Stimulated activated CD4-positive, alpha-beta T cell treated with anti-CD3 and anti-CD28 coated beads, Interleukin-2, amount 100 ng/mL, for 4 hours (primary cell): ENCODE results near the gene CTRB1.

Source experiments
- DNase-seq: peaks from one replicate; pipeline ENCODE4 v3.0.0-alpha.2; 2020; ENCODE audit warnings: low read depth

The CTRB1 gene

GRCh38 chr16:75218256-75219076 lies at the start of gene CTRB1:
TSS of gene CTRB1 (plus strand) at chr16:75218988. CDS start at chr16:75219008, 20 bp downstream.
- DNase-seq, result no peak

GRCh38 chr16:75169899-75170405 lies 48.8 kb upstream of the CTRB1 start:
- no peak for DNase-seq

- DNase-seq, result no peak
These were observed 46.2 kb upstream of the CTRB1 start for GRCh38 chr16:75172578-75172977.

GRCh38 chr16:75175074-75175473 lies 43.7 kb upstream of the CTRB1 start:
- DNase-seq, result no peak

GRCh38 chr16:75176926-75177325 lies 41.9 kb upstream of the CTRB1 start:
- no peak for DNase-seq

- no peak for DNase-seq
These were observed 39.6 kb upstream of the CTRB1 start for GRCh38 chr16:75179208-75179607.

DNA sequence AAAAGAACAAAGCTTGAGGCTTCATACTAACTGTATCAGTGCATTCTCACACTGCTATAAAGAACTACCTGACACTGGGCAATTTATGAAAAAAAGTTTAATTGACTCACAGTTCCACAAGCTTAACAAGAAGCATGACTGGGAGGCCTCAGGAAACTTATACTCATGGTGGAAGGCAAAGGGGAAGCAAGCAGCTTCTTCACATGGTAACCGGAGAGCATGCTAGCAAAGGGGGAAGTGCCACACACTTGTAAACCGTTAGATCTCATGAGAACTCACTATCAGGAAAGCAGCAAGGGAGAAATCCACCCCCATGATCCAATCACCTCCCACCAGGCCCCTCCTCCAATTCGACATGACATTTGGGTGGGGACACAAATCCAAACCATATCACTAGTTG lies 37.2 kb upstream of the CTRB1 start:
- DNase-seq, result no peak

- no peak for DNase-seq
These were observed 29.8 kb upstream of the CTRB1 start for GRCh38 chr16:75188832-75189477.

DNA sequence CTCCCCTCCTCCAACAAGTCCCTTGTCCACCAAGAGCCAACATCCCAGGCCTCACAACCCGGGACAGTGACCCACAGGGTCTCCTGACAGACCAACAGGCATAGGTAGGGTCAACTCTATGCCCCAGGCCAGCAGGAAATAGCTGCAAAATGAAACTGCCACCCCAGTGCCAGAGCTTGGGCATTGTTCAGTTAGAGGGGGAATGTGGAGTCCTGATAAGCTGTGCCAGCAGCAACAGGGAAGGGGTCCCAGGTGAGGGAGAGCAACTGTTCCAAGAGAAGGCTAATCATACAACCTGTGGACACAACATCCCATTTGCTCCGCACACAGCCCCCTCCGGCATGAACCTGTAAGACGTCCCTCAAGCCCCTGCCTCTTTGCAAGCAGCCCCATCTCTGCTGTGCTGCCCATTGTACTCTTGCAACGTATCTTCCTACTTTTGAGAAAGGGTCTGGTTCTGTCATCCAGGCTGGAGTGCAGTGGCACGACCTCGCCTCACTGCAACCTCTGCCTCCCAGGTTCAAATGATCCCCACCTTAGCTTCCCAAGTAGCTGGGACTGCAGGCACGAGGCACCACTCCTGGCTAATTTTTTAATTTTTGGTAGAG lies 29.0 kb upstream of the CTRB1 start:
- DNase-seq, result no peak

- no peak for DNase-seq
These were observed 26.1 kb upstream of the CTRB1 start for GRCh38 chr16:75192606-75193264.

DNA sequence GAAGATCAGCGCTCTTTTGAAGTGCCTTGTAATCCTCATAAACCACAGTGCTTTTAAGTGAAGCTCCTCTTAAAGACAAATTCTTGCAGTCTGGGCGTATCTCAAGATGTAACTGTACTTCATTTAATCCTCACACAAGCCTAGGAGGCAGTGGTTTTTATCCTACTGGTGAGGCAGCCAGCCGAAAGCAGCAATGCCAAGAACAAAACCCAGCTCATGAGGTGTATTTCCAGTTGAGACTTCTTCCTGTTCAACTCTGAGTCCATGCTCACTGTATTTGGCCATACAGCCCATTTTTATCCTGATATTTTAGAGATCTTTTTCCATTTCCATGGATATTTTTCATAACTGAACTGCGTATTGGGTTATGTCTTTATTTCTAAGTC lies 25.5 kb upstream of the CTRB1 start:
- DNase-seq, result no peak

DNA sequence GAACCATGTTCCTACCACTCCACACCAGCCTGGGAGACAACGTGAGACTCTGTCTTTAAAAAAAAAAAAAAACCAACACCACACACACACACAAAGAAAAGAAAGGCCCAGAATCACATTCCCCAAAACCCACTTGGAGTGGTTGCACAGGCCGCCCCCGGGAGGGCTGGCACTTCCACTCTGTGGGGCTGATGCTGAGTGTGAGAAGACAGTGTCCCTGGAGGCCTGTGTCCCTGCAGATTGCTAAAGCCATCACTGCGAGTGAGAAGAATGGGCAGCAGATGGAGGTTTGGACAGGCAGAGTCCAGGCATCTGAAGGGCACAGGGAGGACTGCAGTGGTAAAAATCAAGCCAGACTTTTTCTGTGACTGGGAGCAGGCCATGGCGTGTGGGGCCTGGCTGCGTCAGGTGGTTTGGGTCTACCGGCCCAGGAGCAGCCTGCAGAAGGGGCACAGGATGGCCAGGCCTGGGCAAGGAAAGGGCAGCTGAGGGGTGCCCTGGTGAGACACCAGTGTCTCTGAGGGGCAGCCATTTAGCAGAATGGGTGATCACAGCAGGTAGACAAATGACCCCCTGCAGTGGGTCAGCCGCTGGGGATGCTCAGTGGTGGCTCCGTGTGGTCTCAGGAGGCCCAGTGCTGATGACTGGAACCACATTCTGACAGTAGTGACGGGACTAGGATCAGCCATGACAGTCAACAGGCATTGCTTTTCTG lies 24.9 kb upstream of the CTRB1 start:
- no peak for DNase-seq

DNA sequence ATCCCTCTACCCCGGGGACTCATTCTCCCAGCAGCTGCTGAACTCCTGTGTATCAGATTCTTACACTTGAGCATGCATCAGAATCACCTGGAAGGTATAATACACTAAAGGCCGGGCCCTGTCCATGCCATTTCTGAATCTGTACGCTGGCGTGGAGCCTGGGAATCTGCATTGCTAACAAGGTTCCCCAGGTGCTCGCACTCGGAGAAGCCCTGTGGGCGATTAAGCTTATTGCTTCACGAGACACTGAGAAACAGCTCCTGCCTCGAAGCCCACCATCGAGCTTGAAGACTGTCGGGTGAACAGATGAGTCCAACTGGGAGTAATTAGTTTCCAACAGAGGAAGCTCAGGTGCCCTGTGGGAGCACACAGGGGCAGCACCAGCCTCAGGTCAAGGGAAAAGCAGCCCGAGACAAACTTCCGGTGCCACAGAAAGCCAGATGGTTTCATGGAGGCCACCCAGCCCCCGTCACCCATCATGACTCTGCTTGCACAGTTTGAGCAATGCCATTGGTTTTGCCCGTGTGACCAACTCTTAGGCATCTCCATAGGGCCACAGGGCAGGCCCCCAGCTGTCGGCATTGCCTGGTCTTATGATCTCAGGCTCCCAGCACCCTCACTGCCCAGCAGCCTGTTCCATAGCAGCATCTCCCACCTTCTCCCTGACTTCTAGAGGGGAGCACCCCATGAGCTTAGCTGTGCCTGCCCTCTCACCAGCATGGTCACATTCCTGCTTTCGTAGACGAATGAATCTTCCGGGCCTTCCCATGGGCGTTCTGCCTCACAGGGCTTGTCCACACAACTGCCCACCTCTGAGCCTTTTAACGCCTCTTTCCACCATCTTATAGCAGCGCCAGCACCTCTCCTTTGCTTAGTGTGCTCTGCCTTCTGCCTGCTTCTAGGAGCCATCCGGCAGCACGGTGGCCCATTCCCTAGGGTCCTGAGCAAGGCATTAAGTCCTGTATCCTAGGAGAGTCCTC lies 22.7 kb upstream of the CTRB1 start:
- no peak for DNase-seq

- no peak for DNase-seq
These were observed 22.0 kb upstream of the CTRB1 start for GRCh38 chr16:75196836-75197235.

DNA sequence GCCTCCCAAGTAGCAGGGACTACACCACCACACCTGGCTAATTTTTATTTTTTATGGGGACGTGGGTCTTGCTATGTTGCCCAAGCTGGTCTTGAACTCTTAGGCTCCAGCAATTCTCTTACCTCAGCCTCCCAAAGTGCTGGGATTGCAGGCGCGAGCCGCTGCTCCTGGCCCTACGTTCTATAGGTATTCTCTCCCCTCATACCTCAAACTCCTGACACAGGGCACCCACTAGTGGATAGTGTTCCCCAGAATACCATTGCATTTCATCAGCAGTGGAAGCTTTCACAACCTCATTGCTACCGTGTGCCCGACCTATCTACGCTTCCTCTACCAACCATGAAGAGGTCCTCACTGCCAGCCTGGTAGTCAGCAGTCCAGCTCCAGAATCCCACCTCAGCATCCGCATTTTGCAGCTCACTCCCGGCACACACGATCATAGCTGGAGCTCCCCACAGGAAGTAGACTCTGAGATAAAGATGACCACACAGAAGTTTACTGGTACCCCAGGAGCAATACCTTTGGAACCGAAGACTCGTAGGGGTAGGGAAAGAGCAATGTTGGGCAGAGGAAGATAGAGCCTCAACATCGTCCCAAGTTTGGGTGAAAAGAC lies 21.2 kb upstream of the CTRB1 start:
- no peak for DNase-seq

GRCh38 chr16:75198135-75198600 lies 20.6 kb upstream of the CTRB1 start:
- DNase-seq, result no peak

DNA sequence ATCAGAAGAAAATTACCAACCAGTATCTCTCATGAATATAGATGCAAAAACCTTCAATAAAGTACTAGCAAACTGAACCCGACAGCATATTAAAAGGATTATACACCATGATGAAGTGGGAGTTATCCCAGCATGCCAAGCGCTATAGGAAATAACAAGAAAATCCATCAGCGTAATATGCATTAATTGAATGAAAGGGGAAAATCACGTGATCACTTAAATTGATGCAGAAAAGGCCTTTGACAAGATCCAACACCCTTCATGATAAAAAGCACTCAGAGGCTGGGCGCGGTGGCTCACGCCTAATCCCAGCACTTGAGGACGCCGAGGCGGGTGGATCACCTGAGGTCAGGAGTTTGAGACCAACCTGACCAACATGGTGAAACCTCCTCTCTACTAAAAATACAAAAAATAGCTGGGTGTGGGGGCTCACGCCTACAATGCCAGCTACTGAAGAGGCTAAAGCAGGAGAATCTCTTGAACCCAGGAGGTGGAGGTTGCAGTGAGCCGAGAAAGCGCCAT lies 16.7 kb upstream of the CTRB1 start:
- no peak for DNase-seq

DNA sequence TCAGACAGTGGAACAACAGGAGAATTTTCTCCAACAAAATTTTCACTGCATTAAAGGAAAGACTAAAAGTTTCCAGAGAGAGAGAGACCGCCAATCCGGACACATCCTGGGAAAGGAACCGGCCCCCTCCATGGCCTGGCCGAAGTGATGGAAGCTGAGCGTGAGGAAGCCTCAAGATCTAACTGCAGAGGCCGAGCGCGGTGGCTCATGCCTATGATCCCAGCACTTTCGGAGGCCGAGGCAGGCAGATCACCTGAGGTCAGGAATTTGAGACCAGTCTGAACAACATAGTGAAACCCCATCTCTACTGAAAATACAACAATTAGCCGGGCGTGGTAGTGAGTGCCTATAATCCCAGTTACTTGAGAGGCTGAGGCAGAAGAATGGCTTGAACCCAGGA lies 15.7 kb upstream of the CTRB1 start:
- DNase-seq, result no peak

GRCh38 chr16:75203667-75204409 lies 14.9 kb upstream of the CTRB1 start:
- DNase-seq, result no peak
